Ovary (tissue), 9 donors: Measurements from ENCODE around the gene CSRP1. TPM values are rescaled to one million over a fixed set of nuclear protein-coding genes. Genes with fewer than 3 reads are reported as not detected.

Experiments used
- DNase-seq, 5 donors: peaks; one replicate each; pipeline ENCODE4 v3.0.0-alpha.2; 2019 to 2020
- H3K27ac ChIP-seq, 2 donors: fragments of 200-600 bp; one replicate each; pipeline versions ENCODE4 v1.5.1 to v1.8.0; 2019 to 2022
- H3K27me3 ChIP-seq: fragments of 200-600 bp; one replicate; pipeline ENCODE4 v1.8.0; 2022
- H3K36me3 ChIP-seq: fragments of 200-600 bp; sonication (generic); one replicate; pipeline ENCODE4 v1.5.1; 2019
- H3K4me1 ChIP-seq: one replicate; pipeline ENCODE4 v1.8.1; 2013; ENCODE audit warnings: mild to moderate bottlenecking, moderate library complexity; ENCODE audit not compliant: insufficient read depth
- H3K4me3 ChIP-seq: fragments of 200-600 bp; sonication (generic); one replicate; pipeline ENCODE4 v1.5.1; 2017
- H3K9me3 ChIP-seq, 2 donors: fragments of 200-600 bp in 1 of 2; sonication (generic) in 1 of 2; one replicate each; pipeline versions ENCODE4 v1.5.1 to v1.8.1; 2013 to 2019; ENCODE audit warnings: mild to moderate bottlenecking in 1 of 2, moderate library complexity in 1 of 2
- EP300 ChIP-seq: sonication (generic); formaldehyde crosslinking; IDR thresholded peaks from one replicate; pipeline ENCODE4 v1.6.1; 2017; ENCODE audit warnings: antibody characterized with exemption
- POLR2A ChIP-seq: fragments of 450-650 bp; IDR thresholded peaks from one replicate; pipeline ENCODE4 v1.6.1; 2017; ENCODE audit warnings: antibody characterized with exemption, mild to moderate bottlenecking, moderate library complexity
- WGBS, 3 donors: extraction: QIAGEN DNeasy Blood & Tissue Kit in 1 of 3; methylation state at CpG; one replicate each; pipeline versions ENCODE4 v1.1.5 to v1.1.7; 2013 to 2017; 5-methylcytosine and 5-hydroxymethylcytosine counted together
- intact Hi-C, 4 donors: fragments of 100-400 bp; cut with DNase I; formaldehyde crosslinking; loops; one replicate each; pipeline versions ENCODE4 v1.11.0 to v1.15.1; 2022 to 2023
- polyA plus RNA-seq, 2 donors: library from polyadenylated mRNA; stranded (reverse); fragments of 200-250 nt in 1 of 2; fragments of 350-450 nt in 1 of 2; fragmentation: Illumina TruSeq in 1 of 2; extraction: RNeasy Lipid Tissue Mini Kit (QIAGEN cat#74804) in 1 of 2; gene quantifications; one replicate each; pipeline ENCODE4 v1.2.3, GENCODE V29; 2013 to 2014
- total RNA-seq, 7 donors: library from RNA; depleted of rRNA in 2 of 7; stranded (reverse); fragments of >200 nt in 2 of 7; fragmentation: NEBNext Ultra II Directional in 3 of 7; extraction: Animal tissue kit (Norgen Biotek cat#: 25700) in 3 of 7; gene quantifications; one replicate each; pipeline versions ENCODE4 v1.1.0 to v1.2.4, GENCODE V29; 2016 to 2023
- TF ChIP-seq, protein P1 (sequence below), 3 donors: fragments of 450-650 bp in 2 of 3; fragments of 200-600 bp in 1 of 3; IDR thresholded peaks; one replicate each; pipeline versions ENCODE4 v1.5.1 to v1.8.0; 2016 to 2022; ENCODE audit warnings: antibody characterized with exemption in 3 of 3, mild to moderate bottlenecking in 1 of 3
- donor health status: DM: no; HTN: no; CAD: no; lungs with moderate emphysema.
- donor health status: DM: no; HTN: no; CAD: no.
- donor health status: Bipolar disorder and iron deficiency.
- donor health status: DM: yes; HTN: yes; CAD: no.
- donor health status: DM: no; HTN: no; CAD: no.
- donor health status: DM: yes; HTN: yes; CAD: no.

The CSRP1 gene
- total and polyA plus RNA-seq, 9 donors, result 205 to 783 (median 274) TPM

DNA sequence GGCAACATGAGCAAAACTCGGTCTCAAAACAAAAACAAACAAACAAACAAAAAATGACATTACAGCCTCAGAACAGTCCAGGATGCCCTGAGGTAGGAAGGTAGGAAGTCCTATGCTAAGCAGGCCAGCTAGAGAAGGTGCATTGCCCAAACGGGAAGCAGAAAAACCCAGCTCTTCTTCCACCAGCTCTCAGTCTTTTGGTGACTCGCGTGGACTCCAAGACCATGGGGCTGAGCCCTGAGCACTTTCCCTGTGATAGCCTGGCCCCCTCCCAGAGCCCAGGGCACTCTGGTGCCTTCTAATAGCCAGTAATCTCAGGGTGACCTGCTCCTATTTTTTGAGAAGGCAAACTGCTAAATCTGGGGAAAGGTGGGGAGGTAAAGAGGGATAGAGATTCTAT lies 54.1 kb downstream of the CSRP1 start:
- Histone ChIP-seq H3K27me3 (no peaks in the 10 kb centered on the region), H3K4me1 (peaks cover 11% of the 10 kb centered on the region), H3K36me3 (no peaks in the 10 kb centered on the region), H3K27ac (no peak overlapping the region), H3K4me3 (no peak overlapping the region), H3K9me3 (no peaks in the 10 kb centered on the region)
- DNase-seq, result no peak
- 72 to 81% (median 77%) methylated on average over 4 of the region's 4 CpGs for WGBS, 3 donors
- intact Hi-C loops, result no loop called here
- TF ChIP-seq EP300 (no peak), POLR2A (no peak)
- TF ChIP-seq, protein P1, sequence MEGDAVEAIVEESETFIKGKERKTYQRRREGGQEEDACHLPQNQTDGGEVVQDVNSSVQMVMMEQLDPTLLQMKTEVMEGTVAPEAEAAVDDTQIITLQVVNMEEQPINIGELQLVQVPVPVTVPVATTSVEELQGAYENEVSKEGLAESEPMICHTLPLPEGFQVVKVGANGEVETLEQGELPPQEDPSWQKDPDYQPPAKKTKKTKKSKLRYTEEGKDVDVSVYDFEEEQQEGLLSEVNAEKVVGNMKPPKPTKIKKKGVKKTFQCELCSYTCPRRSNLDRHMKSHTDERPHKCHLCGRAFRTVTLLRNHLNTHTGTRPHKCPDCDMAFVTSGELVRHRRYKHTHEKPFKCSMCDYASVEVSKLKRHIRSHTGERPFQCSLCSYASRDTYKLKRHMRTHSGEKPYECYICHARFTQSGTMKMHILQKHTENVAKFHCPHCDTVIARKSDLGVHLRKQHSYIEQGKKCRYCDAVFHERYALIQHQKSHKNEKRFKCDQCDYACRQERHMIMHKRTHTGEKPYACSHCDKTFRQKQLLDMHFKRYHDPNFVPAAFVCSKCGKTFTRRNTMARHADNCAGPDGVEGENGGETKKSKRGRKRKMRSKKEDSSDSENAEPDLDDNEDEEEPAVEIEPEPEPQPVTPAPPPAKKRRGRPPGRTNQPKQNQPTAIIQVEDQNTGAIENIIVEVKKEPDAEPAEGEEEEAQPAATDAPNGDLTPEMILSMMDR (IDR thresholded peaks at IDR 0.05), result no peak

DNA sequence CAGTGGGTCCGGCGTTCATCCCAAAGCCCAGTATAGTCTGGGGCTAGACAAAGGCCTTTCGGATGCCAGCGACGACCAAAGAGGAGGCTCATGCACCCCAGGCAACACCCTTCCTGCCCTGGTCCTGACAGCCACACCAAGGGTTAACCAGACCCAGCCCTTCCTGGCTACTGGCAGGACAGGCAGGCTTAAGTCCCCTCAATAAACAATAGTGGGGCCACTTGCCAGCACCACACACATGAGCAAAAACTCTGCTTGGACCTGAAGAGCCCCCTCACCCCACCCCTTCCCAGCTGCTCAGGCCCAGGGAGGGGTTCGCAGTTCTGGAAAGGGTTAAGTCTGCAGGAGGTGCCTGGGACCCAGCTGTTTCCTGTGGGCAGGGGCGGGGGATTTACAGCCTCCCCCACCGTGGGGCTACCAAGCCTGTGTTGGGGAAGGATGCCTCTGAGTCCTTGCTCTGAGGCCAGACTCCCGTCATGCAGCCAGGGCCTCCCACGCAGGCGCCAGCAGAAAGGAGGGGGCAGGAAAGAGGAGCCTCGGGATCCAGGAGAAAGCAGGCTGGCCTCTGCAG lies 56.1 kb downstream of the CSRP1 start:
- 16 to 25% (median 21%) methylated on average over 11 to 12 of the region's 12 CpGs for WGBS, 3 donors
- DNase-seq, result peak; percentile 74 to 84 (median 76)

DNA sequence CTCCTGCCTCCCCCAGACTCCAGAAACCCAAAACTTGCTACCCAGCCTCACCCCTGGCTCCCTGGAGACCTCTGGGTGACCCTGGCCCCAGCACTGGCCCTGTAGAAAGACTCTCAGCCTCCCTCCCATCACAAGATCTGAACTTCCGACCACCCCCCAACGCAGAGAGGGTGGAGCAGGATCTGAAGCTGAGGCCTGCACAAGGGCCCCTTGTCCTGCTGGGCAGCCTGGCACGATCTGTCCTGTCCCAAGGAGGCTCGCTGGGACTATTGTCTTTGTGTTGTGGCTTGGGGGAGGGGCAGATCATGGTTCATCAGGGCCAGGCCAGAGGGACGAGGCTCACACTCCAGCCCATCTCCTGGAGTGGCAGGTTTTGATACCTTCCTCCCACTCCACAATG lies 57.9 kb downstream of the CSRP1 start:
- TF ChIP-seq POLR2A, result no peak
- no peak for TF ChIP-seq EP300
- TF ChIP-seq, protein P1 (IDR thresholded peaks at IDR 0.05), result no peak
- WGBS, 3 donors, result 87 to 92% (median 89%) methylated on average over 4 to 5 of the region's 5 CpGs
- DNase-seq, result no peak
- no peak overlapping the region for H3K27ac ChIP-seq
- H3K36me3 ChIP-seq, result no peaks in the 10 kb centered on the region
- H3K27me3 ChIP-seq, result no peaks in the 10 kb centered on the region
- no peaks in the 10 kb centered on the region for H3K9me3 ChIP-seq
- peaks cover 11% of the 10 kb centered on the region for H3K4me1 ChIP-seq
- intact Hi-C loops, result loop anchor here in 1 of 4 donors (10.0 kb wide), 1 partner anchor 66 kb away; no protein-coding TSS in a partner anchor
- no peak overlapping the region for H3K4me3 ChIP-seq

More for the DNA sequence above, 56.1 kb downstream of the CSRP1 start:
- H3K36me3 ChIP-seq, result no peaks in the 10 kb centered on the region
- H3K9me3 ChIP-seq, result no peaks in the 10 kb centered on the region
- H3K4me1 ChIP-seq, result peaks cover 11% of the 10 kb centered on the region
- peak overlapping the region in 1 of 2 donors; percentile 21 for H3K27ac ChIP-seq
- H3K27me3 ChIP-seq, result no peaks in the 10 kb centered on the region
- no peak overlapping the region for H3K4me3 ChIP-seq
- intact Hi-C loops, result no loop called here
- TF ChIP-seq, protein P1 (IDR thresholded peaks at IDR 0.05), result no peak
- TF ChIP-seq EP300, result no peak

DNA sequence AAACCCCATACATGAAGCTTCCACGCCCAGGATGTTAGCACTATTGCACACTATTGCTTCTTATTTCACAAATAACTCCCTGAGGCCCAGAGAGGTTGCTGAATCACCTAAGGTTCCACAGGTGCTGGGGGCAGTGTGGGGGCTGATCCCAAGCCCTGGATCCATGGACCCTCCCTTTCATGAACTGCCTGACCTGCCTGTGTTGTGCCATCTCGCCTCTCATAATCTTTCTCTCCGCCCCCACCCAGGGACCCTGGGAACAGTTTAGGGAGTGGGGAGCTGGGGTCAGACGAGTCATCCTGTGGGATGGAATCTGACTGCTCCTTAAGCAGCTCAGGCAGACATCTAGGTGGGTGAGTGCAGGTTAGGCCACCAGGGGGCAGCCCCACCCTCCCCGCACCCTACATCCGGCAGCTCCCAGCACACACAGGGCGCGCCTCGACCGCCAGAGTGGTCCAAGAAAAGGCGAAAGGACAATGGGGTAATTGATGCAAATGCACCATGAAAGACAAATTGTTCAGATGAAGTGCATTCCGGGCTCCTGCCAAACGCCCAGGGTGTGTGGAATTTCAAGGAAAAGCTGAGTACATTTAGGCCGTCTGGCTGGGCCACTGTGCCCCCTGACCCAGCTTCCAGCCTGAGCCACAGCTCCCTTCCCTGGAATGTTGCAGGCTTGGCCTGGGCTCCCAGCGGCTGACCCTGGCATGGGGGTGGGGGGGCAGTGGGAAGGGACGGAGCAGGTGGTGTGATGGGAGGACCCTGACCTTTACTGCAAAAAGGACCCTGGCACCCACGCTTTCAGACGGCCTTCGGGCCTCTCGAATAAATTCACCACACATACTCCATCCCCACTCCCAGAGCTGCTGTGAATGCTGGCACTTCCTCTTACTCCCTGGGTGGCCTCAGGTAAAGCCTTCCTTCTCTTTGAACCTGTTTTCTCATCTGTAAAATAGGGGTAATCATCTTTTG lies 58.7 kb downstream of the CSRP1 start:
- intact Hi-C loops, result loop anchor here in 1 of 4 donors (10.0 kb wide), 1 partner anchor 67 kb away; no protein-coding TSS in a partner anchor
- no peak overlapping the region for H3K27ac ChIP-seq

More for the DNA sequence above, 58.7 kb downstream of the CSRP1 start:
- peak; percentile 44 to 79 (median 67) for DNase-seq
- Histone ChIP-seq H3K4me1 (peaks cover 11% of the 10 kb centered on the region), H3K36me3 (no peaks in the 10 kb centered on the region), H3K9me3 (no peaks in the 10 kb centered on the region), H3K4me3 (no peak overlapping the region), H3K27me3 (no peaks in the 10 kb centered on the region)
- 24 to 30% (median 27%) methylated on average over 20 of the region's 20 CpGs for WGBS, 3 donors
- TF ChIP-seq, protein P1 (IDR thresholded peaks at IDR 0.05), result peak; percentile 25 to 56 (median 50)
- TF ChIP-seq EP300, result no peak
- TF ChIP-seq POLR2A, result no peak
